Right renal cortex interstitium (tissue), 3 donors: Measurements from ENCODE around the gene STUB1. TPM values are rescaled to one million over a fixed set of nuclear protein-coding genes. Genes with fewer than 3 reads are reported as not detected.

Experiments
- DNase-seq, 3 donors: peaks; one replicate each; pipeline ENCODE4 v3.0.0-alpha.2; 2013; ENCODE audit warnings: low read depth in 3 of 3, low spot score in 2 of 3
- polyA plus RNA-seq, 3 donors: library from polyadenylated mRNA; unstranded; fragments of 120-200 nt; gene quantifications; one replicate each; pipeline ENCODE4 v1.2.1, GENCODE V29; 2013; ENCODE audit not compliant: insufficient read length in 3 of 3

STUB1 gene
- polyA plus RNA-seq, 3 donors, result 117 to 125 (median 120) TPM

DNA sequence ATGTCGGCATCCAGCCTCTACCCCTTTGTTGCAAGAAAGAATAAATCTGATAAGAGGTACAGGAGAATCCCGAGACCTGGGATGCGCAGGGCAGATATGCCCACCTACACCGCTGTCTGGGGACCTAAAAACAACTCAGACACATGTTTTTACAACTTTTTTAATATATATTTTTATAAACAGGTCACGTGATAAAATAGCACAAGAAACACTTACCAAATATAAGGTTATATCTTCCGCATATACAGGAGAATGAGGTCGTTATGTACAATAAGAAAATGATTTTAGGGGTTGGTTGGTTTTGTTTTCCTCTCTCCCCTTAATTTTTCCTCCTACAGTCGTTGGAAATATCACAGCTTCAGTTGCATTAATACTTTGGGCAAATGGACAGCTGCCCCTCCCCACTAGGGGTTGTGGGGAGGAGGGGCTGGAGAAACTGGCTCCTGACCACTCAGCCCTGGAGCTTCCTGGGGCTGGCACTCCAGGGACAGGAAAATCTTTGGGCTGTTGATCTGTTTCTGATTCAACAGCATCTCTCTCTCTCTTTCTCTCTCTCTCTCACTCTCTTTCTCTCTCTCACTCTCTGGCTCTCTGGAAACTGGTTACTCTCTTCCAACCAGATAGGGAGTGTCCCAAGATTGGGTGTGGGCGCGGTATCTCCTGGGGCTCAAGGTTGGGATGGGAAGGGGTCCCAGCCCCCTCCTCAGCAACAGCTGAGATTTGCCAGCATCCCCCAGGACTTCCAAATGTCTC lies 12.3 kb downstream of the STUB1 start:
- no peak for DNase-seq

DNA sequence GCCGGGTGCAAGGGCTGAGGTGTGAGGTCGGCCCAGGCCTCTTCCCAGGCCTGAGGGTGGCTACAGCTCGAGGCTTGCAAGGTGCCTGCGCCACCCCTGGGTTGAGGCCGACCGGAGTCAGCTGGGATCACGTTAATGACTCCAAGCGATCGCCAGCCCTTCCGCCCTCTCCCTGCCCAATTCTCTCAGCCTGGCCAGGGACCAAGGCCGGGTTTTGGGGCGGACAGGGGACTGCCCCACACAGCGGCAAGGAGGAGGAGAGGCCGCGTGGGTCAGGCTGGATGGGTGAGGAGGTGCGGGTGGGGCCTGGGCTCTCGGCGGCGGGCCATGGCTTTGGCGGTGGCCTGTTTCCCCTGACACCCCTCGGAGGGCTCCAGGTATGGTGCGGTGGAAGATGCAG lies 13.2 kb downstream of the STUB1 start:
- no peak for DNase-seq

DNA sequence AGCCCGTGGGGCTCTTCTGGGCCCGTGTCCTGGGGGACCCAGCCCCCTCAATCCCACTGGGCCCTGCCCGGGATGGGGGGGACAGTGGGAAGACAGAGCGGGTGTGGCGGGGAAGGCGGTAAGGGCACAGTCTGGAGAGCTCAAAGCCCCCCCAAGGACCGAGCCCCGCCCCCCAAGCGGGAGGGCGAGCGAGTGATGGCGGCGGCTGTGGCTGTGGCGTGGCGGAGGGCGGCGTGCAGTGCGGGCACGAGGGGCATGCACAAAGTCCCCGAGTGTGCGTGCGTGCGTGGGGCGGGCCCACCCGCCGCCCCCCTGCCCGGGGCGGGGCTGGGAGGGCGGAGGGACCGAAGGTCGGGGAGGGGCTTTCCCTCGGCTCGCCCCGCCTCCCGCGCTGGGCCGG lies 13.6 kb downstream of the STUB1 start:
- no peak for DNase-seq

DNA sequence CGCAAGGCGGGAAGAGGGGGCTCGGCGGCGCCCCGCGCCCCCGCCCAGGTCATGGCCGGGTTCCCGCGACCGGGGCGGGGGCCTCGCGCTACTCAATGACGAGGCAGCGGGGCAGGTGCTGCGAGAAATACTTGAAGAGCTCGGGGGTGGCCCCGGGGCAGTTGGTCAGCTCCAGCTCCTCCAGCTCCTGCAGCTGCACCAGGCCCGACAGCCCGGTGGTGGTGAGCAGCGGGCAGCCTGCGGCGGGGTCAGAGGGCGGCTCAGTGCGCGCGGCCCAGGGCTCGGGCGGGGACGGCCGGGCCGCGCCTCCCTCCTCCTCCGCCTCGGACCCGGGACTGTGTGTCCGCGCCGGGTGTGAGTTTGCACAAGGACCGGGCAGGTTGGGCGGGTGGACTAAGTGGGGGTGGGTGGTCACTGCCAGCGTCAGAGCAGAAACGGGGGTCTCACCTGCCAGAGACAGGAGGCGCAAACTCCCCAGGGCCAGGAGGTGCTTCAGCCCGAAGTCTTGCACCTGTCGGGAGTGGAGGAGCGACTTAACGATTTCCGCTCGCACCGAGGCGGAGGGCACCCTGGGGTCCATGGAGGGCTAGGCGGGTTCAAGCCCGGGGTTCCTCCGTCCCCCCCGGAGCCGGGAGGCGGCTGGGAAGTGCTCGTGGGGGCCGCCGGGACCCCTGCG lies 14.1 kb downstream of the STUB1 start:
- no peak for DNase-seq

DNA sequence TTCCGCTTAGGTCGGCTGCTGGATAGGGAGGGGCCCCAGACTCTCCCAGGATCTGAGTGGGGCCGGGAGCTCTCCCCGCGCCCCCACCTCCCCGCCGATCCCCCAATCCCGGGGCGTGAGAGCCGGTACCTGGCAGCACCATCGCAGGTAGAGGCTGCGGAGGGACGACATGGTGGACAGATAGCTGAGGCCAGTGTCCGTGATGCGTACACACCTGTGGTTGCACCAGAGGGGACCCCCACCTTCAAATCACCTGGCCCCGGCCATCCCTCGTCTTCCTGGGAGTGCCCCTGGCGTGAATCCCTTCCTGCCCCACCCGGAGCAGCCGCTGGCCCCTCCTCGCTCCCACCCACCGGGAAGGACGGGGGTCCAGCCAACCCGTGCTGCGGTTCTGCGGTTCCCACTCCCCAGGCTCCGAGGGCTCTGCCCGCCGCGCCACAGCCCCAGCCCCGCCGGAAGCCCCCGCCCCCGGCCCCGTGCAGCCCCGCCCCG lies 14.7 kb downstream of the STUB1 start:
- DNase-seq, result no peak

DNA sequence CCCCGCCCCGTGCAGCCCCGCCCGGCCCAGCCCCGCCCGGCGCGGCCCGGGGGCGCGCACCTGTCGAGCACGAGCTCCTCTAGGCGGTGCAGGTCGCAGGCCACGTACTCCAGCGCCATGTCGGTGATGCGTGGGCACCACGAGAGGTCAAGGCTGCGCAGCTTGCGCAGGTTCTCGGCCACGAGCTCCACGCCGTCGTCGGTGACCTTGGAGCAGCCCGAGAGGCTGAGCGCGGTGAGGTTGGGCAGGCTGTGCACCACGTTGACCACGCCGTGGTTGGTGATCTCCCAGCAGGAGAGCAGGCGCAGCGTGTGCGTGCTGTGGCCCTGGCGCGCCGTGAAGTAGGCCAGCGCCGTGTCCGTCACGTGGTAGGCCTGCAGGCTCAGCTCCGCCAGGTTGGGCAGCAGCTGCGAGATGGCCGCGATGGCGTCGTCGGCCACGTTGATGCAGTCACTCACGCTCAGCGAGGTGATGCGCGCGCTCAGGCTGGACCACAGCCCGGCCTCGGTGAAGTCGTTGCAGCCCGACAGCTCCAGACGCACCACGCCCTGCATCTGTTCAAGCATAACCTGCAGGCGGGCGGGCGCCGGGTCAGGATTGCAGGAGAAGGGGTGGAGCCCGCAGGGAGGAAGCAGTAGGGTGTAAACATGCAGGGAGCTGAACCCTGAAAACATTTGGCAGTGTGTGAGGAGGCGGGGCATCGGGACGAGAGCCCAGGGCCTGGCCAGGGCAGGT lies 15.3 kb downstream of the STUB1 start:
- DNase-seq, result no peak

DNA sequence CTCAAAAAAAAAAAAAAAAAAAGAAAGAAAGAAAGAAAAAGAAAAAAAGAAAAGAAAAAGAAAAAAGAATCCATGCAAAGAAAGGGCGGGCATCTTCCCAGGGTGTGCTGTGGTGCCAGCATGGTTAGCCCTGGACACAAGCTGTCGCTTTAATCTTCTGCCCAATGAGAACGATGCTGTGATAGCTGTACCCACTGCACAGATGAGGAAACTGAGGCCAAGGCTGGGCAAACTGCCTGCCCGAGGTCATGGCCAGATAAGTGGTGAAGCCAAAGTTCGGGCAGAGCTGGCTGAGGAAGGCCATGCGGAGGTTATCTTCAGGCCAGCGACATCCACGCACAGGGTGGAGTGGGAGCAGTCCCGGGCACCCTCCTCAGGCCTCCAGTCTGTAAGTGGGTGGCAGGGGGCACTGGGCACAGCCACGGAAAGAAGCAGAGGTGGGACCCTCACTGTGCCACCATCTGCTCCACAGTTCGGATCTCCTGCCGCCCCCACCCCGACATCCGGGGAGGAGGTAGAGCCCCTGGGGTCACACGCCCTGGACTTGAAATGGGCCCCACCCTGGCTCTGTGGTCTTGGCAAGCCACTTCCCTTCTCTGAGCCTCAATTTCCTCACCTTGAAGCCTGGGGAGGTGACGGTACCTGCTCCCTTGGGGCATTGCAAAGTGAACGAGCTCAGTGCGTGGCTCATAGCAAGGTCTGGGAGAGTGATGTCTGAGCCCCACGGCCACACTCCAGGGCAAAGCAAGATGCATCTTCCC lies 18.9 kb downstream of the STUB1 start:
- no peak for DNase-seq

DNA sequence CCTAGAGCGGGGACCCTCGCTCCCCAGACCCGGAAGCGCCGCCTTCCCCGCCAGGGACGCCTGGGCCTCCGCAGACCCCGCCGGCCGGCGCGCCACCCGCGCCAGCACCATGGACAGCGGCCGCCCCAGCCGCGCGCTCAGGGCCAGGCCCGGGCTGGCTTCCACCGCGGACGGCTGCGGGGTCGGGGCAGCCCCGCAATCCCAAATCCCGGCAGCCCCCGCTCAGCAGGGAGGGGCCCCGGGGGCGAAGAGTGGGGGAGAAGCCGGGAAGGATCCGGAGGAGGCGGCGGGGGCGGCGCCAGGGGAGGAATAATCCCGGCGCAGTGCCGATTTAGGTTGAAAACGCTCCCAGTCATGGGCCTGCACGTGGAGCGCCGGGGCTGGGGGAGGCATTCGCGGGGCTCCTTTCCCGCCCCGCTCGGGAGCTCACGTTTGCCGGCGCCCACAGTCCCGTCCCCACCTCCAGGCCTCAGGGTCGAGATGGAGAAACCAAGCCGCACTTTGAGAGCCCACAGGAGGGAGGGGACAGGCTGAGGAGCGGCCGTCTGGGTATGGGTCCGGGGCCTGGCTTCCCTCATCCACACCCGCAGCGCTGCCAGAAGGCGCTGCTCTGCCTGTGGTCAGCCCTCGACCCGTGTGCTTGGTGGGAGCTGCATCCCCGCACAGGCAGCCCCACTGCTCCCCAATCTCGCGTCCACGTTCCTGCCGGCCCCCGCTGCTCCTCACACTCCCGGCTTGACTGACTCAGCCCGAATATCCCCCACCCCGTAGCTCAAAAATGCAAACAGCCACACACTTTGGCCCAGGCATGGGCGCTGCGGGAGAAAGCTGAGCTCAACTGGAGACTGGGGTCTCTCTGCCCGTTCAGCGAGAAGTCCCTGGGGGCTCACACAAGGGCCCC lies 20.7 kb downstream of the STUB1 start:
- DNase-seq, result no peak

DNA sequence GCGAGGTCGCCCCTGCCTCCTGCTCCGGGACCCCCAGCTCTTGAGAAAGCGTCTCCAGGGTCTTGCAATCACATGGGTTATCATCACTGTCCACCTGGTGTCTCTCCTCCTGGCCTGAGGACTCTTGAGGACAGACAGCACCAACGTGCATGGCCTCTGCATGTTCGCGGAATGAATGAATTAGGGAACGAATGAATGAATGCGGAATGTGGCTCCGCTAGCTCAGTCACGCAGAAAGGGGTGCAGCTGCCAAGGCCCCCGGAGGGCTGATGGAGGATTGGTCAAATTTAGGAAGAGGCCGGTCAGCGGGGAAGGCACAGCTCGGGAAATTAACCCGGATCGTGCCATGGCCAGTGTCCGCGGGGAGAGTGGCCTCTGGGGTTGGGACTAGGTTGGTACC lies 22.1 kb downstream of the STUB1 start:
- DNase-seq, result no peak

DNA sequence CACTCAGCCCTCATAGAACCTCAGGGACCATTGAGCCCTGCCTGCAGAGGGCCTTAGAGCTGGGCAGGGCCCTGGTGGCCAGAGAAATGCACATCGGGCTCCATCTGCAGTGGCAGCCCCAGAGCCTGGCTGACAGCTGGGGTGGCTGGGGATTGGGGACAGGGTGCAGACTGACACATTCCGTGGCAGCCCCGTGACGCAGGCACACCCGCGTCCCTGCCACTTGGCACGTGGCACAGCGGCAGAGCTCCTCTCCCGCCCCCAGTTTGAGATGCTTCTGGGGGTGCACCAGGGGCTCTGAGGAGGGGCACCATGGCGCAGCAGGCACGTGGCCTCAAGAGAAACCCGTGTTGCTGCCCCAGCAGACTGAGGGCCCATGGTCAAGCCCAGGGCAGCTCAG lies 23.2 kb downstream of the STUB1 start:
- DNase-seq, result no peak

DNA sequence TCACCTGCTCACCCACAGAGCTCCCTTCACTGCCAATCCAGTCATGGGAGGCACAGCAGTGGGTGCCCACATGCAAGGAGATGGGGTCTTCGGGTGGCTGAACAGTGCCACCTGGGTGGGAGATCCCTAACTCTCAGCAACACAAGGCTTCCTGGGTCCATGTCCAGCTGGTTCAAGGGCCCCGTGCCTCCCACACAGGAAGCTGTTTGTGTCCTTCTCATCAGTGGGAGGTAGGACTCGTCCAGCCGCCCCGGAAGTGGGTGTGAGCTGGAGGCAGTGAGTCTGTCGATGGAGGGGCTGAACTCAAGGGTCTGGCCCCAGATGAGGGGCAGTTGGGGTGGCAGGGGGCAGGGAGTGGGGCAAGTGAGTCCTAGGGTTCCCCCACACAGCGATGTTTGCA lies 23.8 kb downstream of the STUB1 start:
- DNase-seq, result no peak

DNA sequence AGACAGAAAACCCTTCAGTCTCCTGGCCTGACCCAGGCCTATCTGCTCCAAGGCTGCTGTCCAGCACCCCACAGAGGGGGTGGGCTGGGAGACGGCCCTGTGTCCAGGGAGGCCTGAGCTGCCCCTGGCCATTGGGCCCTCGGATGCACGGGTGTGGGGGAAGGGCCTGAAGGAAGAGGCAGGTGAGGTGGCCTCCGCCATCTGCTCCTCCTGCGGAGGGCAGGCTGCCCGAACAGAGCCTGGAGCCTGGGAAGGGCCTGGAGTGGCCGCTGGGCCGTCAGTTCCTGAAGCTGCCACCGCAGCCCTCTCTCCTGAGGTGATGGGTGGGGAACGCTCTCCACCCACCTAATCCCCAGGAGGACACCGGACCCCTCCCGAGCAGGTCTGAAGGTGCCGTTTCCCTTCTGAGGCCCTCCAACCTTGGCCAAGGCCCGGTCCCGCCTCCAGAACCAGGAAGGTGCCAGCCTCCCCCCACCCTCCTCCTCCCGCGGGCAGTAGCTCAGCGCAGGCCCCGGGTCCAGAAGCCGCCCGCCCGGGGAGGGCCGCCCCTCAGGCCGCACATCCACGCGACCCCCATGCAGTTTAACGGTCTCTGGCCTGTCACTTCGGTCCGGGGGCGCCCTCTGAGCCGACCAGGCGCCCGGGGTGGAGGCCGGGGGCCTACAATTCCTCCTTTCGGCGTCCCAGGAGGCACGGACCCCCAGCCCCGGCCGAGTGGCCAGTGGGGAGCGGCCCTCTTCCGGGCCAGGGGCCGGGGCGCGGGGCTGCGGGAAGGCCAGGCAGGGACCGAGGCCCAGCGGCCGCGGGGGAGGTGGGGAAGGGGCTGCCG lies 24.6 kb downstream of the STUB1 start:
- DNase-seq, result no peak

DNA sequence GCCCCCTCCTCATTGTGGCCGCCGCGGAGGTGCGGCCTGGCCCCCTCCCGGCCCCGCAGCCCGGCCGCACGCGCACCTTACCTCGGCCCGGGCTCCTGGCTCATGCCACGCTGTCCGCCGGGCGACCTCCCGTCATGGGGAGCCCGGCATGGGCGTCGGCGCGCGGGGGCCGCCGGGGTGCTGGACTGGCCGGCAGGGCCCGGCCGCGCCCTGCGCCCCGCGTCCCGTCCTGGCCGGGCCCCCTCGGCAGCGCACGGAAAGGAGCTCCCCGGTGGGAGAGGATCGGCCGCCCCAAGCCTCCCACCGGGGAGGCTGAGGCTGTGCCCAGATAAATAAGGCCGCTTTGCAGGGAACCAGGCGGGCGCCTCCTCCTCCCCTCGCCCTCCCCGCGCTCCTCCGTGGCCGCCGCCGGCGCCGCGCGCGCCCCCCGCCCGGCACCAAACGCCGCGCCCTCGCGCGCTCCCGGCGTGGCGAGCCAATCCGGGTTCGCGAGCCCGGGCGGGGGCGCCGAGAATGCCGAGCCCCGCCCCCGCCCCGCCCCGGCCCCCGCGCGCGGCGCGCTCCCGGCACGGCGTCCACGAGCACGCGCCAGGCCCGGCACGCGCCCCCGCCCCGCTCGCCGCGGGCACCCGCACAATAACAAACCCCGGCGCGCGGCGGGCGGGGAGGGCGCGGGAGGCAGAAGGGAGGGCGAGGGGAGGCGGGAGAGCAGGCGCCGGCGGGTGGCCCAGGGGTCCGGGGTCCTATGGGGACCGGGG lies 25.4 kb downstream of the STUB1 start, which contains the start of gene FBXL16:
FBXL16 (minus strand) TSS at position 371 of the 758 bp plus-strand sequence. CDS start 8,396 bp downstream, outside the sequence.
- no peak for DNase-seq

DNA sequence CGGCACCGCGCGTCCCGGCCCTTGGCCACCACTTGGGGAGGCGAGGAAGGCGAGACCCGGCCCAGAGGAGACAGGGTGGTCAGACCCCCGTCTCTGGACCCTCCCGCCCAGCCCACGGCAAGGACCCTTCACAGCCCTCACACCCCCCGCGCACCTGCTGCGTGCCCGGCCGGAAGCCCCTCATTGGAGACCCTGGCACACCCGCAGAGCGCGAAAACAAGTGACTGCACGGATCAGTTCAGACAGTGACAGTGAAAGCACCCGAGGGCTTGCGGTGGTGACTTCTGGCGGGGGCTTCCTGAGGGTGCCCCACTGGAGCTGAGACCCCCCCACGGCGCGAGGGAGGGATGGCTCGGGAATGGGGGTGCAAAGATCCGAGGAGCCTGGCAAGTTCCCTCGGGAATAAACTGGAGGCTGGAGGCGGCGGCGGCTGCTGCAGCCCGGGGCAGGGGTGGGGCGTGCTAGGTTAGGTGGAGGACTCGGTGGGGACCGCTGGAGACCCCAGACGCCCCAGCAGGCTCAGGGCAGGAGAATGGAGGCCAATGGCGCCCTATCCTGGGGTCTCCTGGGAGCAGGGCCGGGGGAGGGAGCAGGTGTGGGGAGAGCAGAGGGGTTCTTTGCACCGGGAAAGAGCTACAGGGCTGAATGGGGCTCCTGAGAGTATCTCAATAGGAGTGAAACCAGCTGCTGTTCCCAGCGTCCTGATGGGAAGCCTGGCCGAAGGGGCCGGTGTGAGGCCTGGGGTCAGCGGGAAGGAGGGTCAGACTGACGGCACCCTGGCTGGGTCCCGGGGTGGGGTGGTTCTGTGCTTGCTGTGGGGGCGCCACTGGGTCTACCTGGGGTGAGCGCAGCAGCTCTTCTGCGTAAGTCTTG lies 26.2 kb downstream of the STUB1 start:
- no peak for DNase-seq

DNA sequence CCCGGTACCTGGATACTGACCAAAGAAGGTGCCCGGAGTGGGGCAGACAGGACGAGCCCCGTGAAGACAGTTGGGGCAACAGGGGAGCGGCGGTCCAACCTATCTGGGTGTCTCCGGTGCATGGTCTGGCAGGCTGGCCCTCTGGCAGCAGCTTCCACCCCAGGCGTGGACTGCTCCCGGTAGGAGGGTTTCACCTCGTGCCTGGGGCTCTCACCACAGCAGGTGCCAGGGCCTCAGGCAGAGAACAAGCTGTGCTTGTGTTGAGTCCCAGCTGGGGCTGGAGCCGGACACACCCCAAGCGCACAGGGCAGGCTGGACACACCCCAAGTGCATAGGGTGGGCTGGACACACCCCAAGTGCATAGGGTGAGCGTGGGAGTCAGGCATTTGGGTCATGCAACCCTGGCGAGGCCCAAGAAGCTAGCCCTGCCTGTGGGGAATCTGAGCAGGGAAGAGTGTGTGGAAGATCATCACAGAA lies 26.9 kb downstream of the STUB1 start:
- no peak for DNase-seq

DNA sequence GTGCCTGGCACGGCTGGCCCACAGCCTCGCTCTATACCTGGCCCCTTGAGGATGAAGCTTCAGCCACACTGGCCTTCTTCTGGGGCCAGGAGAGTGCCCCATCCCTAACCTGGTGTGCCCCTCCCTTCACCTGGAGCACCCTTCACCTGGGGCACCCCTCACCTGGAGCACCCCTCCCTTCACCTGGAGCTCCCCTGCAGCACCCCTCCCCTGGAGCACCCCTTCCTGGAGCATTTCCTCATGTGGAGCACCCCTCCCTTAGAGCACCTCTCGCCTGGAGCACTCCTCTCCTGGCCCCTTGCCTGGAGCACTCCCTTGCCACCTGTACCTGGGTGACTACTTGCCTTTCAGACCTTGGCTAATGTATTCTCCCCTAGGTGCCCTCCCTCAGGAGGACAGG lies 27.8 kb downstream of the STUB1 start:
- no peak for DNase-seq

DNA sequence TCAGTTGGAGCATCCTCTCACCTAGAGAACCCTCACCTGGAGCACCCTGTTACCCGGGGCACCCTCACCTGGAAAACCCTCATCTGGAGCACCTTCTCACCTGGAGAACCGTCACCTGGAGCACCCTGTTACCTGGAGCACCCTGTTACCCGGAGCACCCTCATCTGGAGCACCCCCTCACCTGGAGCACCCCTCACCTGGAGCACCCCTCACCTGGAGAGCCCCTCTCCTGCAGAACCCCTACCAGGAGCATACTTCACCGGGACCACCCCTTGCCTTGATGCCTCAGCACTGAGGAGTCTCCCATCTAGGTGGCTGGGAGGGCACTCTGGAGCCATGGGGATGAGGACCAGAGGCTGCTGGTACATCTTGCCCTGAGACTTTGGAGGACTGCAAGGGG lies 28.7 kb downstream of the STUB1 start:
- no peak for DNase-seq
